ENCODE measurements around the gene ACBD5.
"Not testable (repeated sequence)": the region's sequence is repeated elsewhere in the genome, so short reads cannot be mapped to it uniquely, and the experiment has no call there.

The ACBD5 gene, protein sequence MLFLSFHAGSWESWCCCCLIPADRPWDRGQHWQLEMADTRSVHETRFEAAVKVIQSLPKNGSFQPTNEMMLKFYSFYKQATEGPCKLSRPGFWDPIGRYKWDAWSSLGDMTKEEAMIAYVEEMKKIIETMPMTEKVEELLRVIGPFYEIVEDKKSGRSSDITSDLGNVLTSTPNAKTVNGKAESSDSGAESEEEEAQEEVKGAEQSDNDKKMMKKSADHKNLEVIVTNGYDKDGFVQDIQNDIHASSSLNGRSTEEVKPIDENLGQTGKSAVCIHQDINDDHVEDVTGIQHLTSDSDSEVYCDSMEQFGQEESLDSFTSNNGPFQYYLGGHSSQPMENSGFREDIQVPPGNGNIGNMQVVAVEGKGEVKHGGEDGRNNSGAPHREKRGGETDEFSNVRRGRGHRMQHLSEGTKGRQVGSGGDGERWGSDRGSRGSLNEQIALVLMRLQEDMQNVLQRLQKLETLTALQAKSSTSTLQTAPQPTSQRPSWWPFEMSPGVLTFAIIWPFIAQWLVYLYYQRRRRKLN

DNA sequence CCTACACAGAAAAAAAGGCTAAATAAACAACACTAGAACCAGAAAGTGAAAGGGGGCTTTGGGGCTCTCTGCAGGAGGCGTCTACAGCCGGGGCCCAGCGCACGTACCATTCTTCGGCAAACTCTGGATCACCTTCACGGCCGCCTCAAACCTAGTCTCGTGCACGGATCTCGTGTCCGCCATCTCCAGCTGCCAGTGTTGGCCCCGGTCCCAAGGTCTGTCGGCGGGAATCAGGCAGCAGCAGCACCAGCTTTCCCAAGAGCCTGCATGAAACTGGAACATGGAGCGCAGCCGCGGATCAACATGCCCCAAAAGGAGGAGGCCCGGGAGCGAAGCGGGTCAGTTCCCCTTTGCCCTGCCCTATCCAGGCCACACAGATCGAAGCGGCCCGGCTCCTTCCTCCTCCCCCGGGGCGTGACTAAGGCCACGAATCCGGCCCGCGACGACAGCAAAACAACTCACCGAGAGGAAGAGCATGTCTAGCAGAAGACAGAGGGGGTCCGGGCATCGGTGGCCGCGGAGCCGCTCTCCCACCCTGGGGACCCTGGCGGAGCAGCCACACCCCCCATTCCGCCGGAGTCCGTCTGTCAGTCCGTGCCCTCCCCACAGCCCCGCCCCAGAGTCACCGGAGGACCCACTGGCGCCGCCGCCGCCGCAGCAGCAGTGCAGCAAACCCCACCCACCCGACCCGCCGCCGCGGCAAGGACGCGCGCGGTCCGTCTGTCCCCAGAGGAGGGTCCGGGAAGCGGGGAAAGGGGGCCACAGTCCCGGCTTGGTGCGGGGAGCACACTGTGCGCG lies at the start of gene ACBD5:
Gene ACBD5, minus strand, starts transcription at position 586 of the 798 bp plus-strand sequence. Its CDS starts 109 bp downstream, at position 477.
- DNase-seq, result peak; percentile 67

DNA sequence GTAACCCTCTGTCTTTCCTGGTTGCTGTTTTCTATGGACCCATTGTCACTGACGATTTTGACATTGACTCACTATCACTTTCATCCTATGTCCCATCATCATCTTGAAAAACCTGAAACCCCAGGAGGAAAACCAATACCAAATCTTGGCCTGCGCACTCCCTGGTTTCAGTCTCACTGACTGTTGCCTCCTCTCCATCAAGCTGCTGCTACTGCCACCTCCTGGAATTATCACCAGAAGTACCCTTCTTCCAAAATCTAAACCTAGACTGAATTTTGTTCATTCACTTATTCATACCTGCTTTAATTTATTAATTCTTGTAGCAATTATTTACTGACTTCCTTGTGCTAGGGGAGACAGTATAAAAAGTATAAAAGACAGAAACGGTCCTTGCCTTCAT lies 44.5 kb upstream of the ACBD5 start:
- no peak for DNase-seq

DNA sequence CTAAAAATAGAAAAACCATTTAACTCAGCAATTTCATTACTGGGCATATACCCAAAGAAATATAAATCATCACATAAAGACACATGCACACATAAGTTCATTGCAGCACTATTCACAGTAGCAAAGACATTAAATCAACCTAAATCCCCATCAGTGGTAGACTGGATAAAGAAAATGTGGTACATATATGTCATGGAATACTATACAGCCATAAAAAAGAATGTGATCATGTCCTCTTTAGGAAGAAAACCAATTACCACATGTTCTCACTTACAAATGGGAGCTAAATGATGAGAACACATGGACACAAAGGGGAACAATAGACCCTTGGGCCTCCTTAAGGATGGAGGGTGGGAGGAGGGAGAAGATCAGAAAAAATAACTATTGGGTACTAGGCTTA lies 36.0 kb upstream of the ACBD5 start:
- no peak for DNase-seq

DNA sequence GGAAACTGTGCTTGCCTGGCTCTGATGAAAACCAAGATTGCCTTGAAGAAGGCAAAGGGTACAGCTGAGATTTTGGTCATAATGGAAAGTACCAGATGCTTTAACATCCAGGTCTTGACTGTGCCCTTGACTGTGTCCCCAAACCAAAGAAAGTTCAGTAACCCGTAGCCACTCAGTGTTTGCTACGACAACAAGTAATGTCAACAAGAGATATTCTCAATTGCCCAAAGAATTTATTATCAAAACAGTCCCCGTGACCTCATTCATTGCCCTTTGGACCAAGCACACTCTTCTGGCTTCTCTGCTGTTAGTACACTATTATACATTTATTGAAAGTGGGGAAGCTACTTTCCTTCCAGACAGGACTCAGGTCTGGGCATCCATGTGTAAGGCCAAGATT lies 25.4 kb upstream of the ACBD5 start:
- not testable (repeated sequence) for DNase-seq

DNA sequence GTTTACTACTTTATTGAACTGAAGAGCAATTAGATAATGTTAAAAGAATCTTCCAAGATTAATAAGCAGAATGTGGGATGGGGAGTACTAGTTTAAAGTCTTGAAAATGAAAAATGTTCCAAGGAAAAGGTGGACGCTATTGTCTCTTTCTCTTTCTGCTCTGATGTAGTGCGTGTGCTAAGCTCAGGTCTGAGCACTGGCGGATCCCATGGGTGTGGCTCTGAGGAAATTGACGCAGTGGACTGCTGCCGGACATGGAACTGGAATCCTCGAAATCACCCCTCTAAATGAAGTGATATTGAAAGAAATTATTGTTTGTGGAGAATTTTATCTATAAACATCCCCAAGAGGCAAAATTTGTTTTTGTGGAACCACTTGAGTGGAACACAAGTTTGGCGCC lies 22.2 kb upstream of the ACBD5 start:
- DNase-seq, result not testable (repeated sequence)

DNA sequence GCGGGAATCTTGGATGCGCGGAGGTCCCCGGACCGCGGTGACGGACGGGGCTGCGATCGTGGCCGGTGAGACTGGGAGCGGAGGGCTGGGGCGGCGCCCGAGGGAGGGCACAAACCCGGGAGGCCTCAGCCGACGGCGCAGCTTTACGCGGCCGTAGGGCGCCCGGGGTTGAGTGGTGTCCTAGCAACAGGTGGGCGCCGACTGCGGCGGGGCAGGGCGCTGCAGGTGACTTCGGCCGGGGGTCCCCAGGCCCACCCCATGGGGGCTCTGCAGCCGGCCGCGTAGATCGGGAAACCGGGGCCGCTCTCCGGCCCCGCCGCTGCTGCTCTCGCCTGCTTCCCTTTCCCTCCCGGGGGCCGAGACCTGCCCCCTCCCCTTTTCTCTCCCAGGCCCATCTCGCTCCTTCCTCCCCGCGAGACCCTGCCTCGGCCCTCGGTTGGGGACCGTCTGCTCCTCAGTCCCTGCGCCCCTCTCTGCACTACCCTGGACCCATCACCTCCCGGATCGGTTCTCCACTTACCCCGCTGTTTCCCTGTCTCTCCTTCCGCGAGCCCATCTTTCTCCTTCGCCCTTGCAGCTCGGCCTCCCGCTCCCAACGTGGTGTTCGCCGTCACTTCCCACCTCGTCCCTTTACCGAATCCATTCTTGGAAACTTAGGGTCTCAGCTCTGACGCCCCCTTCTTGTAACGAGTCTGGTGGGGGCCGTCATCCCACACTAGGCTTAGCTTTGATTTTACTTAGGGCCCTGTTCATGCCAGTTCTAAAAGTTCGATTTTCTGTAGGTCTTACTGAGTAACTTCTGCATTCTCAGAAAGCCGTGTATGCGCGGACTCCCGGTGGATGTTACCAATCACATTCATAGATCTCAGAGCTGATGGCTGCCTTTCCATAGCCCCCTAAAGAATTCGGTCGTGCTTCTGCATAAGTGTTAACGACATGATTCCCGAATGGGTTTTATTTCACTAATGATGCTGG lies 18.5 kb upstream of the ACBD5 start:
- no peak for DNase-seq

DNA sequence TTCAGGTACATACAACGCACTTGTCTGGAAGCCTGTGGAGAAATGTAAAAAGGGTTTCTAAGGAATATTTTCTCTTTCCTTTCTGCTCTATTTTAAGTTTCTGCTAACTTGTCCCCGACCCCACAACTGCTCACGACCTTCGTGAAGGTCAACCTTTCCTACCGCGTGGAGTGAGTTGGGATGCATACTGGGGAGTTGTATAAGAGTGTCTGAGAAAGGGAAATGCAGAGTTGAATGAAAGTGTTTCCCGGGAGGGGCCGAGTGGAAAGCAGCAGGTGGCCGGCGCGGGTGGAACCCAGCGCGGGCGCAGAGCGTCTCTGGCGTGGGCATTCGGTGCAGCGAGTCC lies 17.9 kb upstream of the ACBD5 start:
- DNase-seq, result no peak

DNA sequence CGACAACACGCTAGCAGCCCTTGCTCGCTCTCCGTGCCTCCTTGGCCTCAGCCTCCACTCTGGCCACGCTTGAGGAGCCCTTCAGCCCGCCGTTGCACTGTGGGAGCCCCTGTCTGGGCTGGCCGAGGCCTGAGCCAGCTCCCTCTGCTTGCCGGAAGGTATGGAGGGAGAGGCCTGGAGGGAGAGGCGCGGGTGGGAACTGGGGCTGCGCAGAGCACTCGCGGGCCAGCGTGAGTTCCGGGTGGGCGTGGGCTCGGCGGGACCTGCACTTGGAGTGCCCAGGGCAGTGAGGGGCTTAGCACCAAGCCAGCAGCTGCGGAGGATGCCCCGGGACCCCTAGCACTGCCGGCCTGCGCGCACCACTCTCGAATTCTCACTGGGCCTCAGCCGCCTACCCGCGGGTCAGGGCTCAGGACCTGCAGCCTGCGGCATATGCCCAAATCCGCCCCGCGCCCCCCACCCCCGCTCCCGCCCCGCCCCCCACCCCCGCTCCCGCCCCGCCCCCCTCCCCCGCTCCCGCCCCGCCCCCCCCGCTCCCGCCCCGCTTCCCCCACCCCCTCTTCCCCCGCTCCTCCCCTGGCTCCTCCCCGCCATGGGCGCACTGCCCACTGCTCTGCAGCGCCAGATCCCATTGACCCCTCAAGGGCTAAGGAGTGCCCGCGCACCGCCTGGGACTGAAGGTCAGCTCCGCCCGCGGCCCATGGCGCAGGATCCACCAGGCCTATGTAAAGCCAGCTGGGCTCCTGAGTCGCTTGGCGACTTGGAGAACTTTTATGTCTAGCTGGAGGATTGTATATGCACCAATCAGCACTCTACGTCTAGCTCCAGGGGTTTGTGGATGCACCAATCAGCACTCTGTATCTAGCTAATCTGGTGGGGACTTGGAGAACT lies 15.9 kb upstream of the ACBD5 start:
- DNase-seq, result no peak

DNA sequence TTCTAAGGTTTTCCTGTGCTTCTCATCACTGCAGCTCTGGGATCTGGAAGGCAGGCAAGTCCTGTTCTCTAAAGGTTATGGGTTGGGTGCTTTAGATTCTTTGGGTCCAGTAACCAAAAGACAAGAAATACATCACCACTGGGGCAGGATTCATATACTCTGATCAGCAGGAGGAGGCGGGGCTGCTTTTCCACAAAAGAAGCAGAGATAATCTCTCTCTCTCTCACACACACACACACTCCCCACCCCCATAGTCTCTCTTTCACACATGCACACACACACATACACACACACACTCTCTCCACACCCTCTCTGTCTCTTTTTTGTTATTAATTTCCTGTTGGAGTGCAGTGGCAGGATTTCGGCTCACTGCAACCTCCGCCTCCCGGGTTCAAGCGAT lies 13.0 kb upstream of the ACBD5 start:
- DNase-seq, result no peak

DNA sequence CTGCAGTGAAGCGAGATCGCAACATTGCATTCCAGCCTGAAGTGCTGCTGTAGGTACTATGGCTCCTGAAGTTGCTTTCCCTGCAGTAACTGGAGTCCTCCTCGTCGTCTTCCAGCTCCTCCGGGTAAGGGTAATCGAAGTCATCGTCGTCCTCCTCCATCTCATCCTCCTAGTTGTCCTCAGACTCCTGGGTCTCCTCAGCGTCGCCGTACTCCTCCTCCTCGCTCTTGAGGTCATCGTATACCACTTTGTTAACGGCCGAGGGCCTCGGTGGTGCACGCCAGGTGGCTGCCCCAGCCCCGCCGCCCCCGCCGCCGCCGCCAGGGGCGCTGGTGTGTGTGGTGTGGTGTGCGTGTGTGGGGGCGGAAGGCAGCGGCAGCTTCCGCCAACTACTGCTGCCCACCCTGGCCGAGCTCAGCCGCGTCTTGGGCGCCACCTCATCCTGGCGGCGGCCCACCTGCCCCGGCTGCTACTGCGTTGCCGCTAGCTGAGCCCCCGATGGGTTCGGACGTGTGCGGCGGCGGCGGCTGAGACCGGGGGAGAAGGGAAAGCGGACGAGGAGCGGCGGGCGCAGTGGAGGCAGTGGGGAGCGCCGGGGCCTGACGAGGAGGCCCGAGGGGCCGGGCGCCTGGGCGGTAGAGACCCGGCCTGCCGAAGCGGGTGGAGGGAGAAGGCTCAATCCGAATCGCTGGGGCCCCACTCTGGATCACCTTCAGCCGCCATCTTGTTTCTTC lies 11.8 kb upstream of the ACBD5 start:
- DNase-seq, result peak; percentile 75

DNA sequence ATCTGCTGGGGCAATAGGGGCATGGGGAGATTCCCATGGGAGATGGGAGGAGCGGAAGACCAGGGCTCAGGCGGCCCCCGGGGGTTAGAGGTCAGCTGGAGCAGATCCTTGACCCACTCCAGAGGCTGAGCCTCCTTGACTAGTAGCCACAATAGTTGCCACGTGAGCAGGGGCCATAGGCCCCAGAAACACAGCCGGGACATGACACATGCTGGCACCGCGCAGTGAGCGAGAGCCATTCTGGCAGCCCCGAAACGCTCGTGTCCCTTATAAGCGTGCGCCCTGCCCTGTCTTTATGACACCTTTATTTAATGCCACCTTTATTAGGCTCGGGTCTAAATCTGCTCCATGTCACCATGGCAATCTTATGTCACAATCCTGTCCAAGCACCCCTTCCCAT lies 11.0 kb upstream of the ACBD5 start:
- no peak for DNase-seq

DNA sequence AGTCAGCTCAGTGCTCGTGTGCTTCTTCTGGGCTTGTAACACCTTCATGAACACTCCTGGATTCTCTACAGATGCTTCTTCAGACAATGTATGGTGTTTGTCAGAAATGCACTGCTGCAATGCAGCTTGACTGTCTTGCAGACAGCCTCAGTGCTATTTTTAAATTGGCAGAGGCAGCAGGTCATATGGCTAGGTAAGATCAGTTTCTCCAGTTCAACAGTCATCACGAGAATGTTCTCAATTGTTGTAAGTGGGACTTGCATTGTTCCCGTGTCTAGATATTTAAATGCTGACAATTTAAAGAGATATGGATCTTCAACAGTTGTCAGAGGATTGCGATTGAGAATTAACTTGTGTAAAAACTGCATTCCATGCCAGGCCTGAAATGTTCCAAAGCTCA lies 7.6 kb upstream of the ACBD5 start:
- no peak for DNase-seq

DNA sequence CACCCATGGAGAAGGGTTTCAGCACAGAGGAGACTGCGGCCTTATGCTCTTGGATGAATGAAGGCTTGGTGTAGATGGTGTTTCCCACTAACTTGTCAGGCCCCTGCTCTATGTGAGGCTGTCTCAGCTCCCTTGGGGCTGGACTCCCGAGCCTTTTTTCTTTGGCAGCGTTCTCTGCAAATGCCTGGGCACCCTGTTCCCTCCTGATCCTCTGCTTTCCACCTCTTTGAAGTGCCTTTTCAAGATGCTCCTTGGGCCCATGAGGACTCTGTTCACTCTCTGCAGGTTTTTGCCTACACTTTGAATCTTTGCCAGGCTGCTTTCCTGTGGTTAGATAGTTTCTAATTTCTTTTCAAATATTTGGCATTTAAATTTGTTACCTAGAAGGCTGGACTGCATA lies 6.8 kb upstream of the ACBD5 start:
- no peak for DNase-seq

DNA sequence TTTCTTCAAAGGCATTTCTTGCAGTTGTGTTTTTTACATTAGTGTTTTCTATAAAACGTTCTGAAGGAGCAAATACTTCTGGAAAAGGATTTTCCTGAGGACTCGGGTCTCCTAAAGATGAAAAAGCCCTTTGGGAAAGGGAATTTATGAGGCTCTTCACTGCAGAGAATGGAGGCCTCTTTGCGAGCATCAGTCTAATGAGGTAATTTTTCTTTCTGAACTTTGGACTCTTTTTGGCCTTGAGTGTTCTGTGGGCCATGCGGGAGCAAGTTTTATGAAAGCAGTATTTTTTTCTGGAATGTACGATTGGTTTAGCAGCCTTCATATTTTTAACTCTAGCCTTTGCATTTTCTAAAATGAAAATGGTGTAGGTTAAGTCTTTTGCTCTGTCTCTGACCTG lies 6.4 kb upstream of the ACBD5 start:
- no peak for DNase-seq

DNA sequence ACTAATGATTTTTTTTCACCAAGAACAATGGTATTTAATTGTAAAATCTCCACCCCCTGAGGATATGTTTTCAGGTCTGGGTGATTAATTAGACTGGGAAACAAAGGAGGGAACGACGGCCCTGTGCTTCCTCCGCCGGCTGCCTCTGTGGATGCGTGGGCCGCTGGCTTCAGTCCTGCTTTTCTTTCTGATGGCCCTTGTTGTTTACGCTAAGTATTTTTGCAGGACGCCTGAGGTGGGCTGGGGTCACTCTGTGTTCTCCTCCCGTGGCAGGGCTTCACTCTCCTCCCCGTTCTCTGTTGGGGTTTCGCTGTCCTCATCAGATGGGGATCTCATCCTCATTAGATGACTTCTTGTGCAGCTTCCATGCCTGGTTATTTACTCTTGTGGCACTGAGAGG lies 5.2 kb upstream of the ACBD5 start:
- no peak for DNase-seq

DNA sequence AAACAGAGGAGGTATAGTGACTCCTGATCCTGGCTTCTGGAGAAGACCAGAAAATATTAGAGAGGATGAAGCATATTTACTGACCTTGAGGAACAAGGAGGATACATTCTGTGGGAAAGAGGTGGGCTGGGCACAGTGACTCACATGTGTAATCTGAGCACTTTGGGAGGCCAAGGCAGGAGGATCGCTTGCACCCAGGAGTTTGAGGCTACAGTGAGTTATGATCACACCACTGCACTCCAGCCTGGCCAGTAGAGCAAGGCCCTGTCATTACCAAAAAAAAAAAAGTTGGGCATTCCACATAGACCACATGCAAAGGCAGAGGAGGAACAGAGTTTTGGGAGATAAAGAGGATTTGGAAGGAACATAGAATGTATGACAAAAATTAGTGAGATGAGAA lies 4.4 kb upstream of the ACBD5 start:
- no peak for DNase-seq

DNA sequence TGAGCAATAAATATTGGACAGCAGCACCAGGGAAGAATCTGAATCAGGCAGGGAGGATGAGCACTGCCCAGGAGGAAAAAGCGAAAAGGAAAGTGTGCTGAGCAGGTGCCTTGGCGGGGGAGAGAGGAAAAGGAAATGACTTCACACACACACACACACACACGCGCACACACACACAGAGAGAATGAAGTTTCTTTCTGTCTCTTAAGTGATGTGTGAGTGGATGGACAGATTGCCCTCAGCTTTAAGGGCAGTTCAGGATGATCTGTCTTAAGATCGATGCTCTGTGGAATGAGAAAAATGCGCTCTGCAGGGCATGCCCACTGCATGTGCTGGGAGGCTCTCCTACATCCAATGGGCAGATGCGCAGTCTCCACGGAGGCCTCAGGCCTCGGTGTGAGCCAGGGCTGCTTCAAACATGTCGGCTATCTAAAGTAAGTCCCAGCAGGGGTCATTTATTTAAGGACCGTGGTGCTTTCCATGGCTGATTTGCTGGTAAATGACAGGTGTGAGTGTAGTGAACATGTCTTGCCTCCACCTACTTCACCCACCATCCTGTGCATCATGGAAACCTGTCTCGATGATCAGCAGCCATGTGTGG lies 2.5 kb upstream of the ACBD5 start:
- DNase-seq, result peak; percentile 58

DNA sequence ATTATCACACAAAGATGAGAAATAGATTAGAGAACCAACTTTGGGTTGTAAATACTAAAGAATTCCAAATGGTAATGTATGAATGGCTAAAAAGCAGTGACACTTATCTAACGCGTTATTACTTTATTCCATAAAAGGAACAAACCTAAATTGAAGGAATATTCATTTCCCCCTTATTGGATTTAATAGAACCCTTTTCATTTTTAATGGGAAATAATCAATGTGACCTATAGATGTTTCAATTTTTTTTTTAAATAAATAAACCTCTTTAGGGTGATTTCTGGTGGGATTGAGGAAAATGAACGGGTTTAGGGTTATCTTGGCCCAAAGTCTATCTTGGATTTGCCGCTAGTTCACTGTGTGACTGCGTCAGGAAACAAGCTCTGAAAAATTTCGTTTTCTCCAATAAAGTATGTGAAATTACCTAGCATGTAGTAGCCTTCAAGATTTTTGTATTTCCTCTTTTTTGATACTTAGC lies 1.9 kb upstream of the ACBD5 start:
- no peak for DNase-seq

DNA sequence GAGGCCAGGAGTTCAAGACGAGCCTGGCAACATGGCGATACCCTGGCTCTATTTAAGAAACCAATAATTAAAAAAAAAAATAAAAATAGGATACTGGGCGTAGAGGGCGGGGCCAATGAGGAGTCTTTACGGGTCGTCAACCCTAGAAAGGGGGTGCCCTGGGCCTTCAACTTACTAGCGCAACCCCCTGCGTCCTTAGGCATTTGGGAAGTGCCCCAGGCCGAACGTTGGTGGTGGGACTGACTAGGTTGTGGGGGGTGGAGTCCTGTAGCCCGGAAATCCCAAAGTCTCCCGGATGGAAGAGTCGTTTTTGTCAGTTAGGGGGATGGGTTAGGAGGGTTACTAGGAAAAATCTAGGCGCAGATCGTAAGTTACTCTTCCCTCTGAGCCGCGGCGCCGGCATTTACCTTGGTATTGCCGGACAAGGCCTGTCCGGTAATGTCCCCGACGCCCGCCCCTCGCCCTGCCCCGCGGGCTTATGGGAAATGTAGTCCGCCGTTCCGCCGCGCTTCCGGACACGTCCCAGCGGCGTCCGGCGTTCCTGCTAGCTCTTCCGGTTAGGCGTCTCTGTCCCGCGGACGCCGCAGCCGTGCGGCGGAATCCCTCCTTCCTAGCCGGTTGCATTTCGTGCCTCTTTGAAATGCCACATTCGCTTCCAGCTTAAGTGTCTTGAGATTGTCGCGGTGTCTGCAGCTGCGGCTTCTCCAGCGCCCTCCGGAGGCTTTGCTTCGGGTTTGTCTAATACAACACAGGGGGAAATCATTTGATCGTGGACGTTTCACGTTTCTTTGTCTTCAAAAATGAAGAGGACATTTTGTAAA lies 1.3 kb upstream of the ACBD5 start:
- DNase-seq, result peak; percentile 83

All from activated effector memory CD4-positive, alpha-beta T cell treated with Interleukin-2 at 50 U/mL for 16 hours (primary cell).